Subcutaneous adipose tissue (tissue), 4 donors: ENCODE results near the gene PET100. TPM values are rescaled to one million over a fixed set of nuclear protein-coding genes. Genes with fewer than 3 reads are reported as not detected.

Experiments
- total RNA-seq, 4 donors: library from RNA; depleted of rRNA; stranded (reverse); fragments of >200 nt; gene quantifications; one replicate each; pipeline ENCODE4 v1.1.0, GENCODE V29; 2016
- TF ChIP-seq, protein P1 (sequence below): fragments of 450-650 bp; IDR thresholded peaks from one replicate; pipeline ENCODE4 v1.5.1; 2016; ENCODE audit warnings: low read depth, mild to moderate bottlenecking, control low read depth, antibody characterized with exemption, moderate library complexity

Gene PET100
- total RNA-seq, 4 donors from 2014 or later = 8.3 to 35.4 (median 21.1) TPM

DNA sequence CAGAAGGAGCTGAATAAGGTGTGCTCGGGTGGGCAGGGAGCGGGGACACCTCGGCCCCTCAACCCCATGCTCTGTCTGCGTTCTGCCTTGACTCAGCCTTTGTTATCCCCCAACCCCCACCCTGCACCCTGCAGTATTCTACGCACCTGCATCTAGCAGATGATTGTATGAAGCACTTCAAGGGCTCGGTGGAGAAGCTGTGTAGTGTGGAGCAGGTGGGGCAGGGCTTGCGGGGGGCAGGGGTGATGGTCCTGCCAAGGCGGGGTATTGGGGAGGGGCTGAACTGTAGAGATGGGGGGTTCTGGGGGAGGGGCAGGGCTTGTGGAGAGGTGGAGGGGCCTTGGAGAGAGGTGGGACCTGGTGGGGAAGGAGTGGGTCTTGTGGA, 13.4 kb downstream of the PET100 start:
- TF ChIP-seq, protein P1, sequence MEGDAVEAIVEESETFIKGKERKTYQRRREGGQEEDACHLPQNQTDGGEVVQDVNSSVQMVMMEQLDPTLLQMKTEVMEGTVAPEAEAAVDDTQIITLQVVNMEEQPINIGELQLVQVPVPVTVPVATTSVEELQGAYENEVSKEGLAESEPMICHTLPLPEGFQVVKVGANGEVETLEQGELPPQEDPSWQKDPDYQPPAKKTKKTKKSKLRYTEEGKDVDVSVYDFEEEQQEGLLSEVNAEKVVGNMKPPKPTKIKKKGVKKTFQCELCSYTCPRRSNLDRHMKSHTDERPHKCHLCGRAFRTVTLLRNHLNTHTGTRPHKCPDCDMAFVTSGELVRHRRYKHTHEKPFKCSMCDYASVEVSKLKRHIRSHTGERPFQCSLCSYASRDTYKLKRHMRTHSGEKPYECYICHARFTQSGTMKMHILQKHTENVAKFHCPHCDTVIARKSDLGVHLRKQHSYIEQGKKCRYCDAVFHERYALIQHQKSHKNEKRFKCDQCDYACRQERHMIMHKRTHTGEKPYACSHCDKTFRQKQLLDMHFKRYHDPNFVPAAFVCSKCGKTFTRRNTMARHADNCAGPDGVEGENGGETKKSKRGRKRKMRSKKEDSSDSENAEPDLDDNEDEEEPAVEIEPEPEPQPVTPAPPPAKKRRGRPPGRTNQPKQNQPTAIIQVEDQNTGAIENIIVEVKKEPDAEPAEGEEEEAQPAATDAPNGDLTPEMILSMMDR = no peak

DNA sequence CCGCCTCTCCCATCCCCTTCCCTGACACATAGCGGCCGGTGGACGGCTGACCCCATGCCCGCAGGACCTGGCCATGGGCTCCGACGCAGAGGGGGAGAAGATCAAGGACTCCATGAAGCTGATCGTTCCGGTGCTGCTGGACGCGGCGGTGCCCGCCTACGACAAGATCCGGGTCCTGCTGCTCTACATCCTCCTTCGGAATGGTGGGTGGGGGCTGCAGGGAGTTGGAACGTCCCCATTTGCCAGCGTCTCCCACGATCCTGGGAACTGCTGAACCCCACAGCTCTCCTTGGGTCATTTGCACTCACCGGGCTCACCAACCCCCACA, 14.9 kb downstream of the PET100 start:
- TF ChIP-seq, protein P1 = no peak

- TF ChIP-seq, protein P1 = no peak
Measured at GRCh38 chr19:7645163-7645562, 15.6 kb downstream of the PET100 start.

DNA sequence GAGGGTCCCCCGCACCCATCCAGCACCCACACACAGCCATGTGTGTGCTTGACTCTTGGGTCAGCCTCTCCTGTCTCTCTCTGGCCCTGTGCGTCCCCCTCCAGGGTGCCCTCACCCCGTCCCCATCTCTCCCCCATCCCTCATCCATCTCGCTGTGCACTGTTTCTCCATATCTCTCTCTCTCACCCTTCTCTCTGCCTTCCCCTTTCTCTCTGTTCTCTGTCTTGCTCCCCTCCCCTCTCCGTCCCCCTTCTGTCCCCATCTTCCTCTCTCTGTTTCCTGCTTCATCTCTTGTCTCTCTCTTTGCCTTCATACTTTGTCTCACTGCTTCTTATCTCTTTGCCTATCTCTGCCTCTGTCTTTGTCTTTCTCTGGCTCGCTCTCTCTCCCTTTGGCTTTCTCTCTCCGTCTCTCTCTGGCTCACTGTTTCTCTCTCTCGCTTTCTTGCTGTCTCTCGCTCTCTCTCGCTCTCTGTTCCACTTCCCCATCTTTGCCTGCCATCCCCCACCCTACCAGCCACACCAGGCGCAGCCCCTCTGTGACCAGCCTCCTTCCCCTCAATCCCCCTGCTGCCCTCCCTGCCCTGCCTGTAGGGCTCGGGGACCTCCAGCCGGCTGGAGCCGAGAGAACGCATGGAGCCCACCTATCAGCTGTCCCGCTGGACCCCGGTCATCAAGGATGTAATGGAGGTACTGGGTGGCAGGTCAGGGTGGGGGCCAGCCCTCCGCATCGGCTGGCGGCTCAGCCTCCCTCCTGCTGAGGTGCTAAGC, 16.2 kb downstream of the PET100 start:
- TF ChIP-seq, protein P1 = no peak

- TF ChIP-seq, protein P1 = no peak
Measured at GRCh38 chr19:7646426-7646700, 16.8 kb downstream of the PET100 start.

- TF ChIP-seq, protein P1 = no peak
Measured at GRCh38 chr19:7647156-7647555, 17.6 kb downstream of the PET100 start.

DNA sequence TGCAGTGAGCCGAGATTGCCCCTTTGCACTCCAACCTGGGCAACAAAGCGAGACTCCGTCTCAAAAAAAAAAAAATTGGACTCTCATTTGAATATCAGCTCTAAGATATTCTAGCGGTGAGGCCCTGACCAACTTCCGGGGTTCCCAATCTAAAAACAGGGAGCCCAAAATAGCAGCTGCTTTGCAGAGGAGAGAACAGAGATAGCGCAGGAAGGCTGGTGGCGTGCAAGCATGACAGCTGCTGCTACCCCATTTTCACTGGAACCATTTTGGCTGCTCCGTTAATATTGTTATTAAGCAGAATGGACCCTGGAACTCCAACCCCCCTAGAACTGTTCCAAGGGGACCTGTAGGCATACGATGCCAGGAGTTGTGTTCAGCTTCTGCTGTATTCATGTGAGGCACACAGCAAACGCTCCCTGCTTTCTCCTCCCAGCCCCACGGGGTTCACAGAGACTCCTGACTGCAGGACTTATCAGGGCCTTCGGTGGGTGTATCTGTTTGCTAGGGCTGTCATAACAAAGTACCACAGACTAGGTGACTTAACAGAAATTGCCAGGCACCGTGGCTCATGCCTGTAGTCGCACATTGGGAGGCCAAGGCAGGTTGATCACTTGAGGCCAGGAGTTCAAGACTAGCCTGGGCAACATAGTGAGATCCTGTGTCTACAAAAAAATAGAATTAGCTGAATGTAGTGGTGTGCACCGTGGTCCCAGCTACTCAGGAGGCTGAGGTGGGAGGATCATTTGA, 18.8 kb downstream of the PET100 start:
- TF ChIP-seq, protein P1 = no peak
